ENCODE measurements around the gene SRBD1. TPM values are rescaled to one million over a fixed set of nuclear protein-coding genes. Genes with fewer than 3 reads are reported as not detected.

The SRBD1 gene
- total RNA-seq, 1 experiment from 2014 or later: 21.9 TPM

DNA sequence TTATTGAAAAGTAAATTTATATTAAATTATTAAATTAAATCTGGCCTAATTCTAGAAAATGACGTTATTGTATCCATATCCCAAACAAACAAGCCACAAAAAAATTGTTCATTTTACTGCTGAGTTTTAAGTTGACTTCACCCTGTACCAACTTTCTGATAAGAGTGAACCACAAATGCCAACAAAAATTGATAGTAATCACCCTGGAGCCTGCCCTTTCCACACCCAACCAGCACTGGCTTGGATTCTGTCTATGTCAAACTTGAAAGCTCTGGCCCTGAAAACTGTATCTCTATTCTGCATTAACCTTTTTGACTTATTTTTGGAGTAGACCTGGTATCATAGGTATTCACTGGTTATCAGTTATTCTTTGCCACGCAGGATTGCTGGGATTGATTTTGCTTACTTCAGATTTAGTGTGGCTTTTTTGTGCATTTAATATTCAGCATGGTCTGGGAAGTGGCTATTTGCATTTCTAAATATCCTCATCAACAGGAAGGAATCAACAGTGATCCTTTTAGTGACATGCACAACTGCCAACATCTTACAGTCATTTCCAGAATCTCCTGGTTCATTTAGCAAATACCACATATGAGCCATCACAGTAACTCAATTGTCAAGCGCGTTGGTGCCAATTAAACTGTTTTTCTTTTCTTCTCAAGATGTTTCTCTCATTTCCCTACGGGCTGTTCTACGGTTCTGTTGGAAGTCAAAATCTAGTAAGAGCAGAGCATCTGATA lies 11.4 kb upstream of the SRBD1 start:
- Histone ChIP-seq H3K9me3 (replicated peaks) (no peaks in the 10 kb centered on the region), H3K36me3 (no peaks in the 10 kb centered on the region), H3K27ac (no peak overlapping the region), H3K4me1 (replicated peaks) (peaks cover 8% of the 10 kb centered on the region), H3K27me3 (replicated peaks) (peaks cover 29% of the 10 kb centered on the region), H3K4me3 (no peak overlapping the region)
- no peak for DNase-seq (ENCODE audit: low read depth in 1 of 2, low spot score in 2 of 2)

DNA sequence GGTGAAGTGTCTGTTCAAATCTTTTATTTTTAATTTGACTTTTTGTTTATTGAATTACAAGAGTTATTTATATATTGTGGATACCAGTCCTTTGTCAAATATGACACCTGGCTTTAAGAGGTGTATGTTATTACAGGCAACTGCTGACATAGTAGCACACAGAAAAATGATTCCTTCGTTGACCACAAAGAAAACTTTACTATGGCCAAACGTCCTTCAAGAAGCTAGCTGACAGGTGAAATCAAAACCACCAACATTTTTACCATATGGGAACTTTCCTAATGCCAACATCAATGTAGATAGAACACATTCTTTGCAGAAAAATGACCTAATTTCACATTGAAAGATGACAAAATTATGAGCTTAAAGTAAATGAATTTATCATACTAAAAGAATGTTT lies 6.4 kb upstream of the SRBD1 start:
- H3K9me3 ChIP-seq (replicated peaks): no peaks in the 10 kb centered on the region
- H3K4me1 ChIP-seq (replicated peaks): peaks cover 20% of the 10 kb centered on the region
- H3K36me3 ChIP-seq: no peaks in the 10 kb centered on the region
- DNase-seq (ENCODE audit: low read depth in 1 of 2, low spot score in 2 of 2): no peak
- peak overlapping the region; percentile 26; the same call in 1 of the 2 replicates for H3K27ac ChIP-seq
- 0 out of 2 replicates have a peak, but pooled peaks cover 2% of the 10 kb centered on the region for H3K27me3 ChIP-seq (replicated peaks)
- no peak overlapping the region for H3K4me3 ChIP-seq

DNA sequence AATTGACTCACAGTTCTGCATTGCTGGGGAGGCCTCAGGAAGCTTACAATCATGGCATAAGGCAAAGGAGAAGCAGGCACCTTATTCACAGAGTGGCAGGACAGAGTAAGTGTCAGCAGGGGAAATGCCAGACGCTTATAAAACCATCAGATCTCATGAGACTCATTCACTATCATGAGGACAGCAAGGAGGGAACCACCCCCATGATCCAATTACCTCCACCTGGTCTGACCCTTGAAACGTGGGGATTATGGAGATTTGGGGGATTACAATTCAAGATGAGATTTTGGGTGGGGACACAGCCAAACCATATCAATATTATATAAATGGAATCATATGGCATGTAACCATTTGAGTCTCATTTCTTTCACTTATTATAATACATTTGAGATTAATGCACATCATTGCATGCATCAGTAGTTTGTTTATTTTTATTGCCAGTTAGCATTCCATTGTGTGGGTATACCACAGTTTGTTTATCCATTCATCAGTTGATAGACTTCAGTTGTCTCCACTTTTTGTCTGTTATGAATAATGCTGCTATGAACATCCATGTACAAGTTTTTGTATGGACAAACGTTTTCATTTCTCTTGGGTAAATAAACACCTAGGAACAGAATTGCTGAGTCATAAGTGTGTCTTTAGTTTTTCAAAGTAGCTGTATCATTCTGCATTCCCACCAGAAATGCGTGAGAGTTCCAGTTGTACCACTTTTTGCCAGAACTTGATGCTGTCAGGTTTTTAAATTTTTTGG lies 5.8 kb upstream of the SRBD1 start:
- Histone ChIP-seq H3K27me3 (replicated peaks) (no peaks in the 10 kb centered on the region), H3K4me3 (no peak overlapping the region), H3K4me1 (replicated peaks) (peaks cover 20% of the 10 kb centered on the region), H3K9me3 (replicated peaks) (no peaks in the 10 kb centered on the region), H3K27ac (peak overlapping the region; percentile 26; the same call in 1 of the 2 replicates), H3K36me3 (no peaks in the 10 kb centered on the region)
- peak in 1 of 2 experiments; percentile 69 for DNase-seq (ENCODE audit: low read depth in 1 of 2, low spot score in 2 of 2)

DNA sequence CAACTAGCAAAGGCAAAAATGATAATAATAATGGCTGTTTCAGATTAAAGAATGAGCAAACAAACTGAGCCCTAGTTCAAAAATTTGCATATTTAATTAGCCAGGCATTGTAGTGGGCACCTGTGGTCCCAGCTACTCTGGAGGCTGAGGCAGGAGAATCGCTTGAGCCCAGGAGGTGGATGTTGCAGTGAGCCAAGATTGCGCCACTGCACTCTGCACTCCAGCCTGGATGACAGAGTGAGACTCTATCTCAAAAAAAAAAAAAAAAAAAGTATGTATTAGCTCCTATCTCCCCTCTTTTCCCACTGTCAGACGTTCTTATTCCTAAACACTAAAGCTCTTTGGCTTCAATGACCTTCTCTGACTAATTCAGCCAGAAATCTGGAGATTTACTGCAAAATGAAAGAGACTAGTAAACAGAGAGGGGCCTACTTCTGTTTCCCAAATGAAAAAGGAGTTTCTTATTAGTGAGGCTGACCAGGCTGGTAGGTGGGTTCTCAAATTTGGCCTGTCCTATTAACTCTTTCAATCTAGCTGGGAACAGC lies 3.9 kb upstream of the SRBD1 start:
- DNase-seq (ENCODE audit: low read depth in 1 of 2, low spot score in 2 of 2): no peak
- Histone ChIP-seq H3K27me3 (replicated peaks) (no peaks in the 10 kb centered on the region), H3K36me3 (no peaks in the 10 kb centered on the region), H3K27ac (no peak overlapping the region), H3K4me3 (no peak overlapping the region), H3K4me1 (replicated peaks) (peaks cover 27% of the 10 kb centered on the region), H3K9me3 (replicated peaks) (no peaks in the 10 kb centered on the region)

DNA sequence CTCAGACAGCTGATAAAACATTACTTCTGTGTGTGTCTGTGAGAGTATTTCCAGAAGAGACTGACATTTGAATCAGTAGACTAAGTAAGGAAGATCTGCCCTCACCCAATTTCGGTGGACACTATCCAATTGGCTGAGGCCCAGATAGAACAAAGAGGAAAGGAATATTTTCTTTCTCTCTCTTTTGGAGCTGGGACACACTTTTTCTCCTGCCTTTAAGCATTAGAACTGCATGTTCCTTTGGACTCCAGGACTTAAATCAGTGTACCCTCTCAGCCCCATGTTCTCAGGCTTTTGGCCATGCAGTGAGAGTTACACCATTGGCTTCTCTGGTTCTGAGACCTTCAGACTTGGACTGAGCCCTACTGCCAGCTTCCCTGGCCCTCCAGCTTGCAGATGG lies 3.3 kb upstream of the SRBD1 start:
- no peaks in the 10 kb centered on the region for H3K9me3 ChIP-seq (replicated peaks)
- no peaks in the 10 kb centered on the region for H3K36me3 ChIP-seq
- no peak overlapping the region for H3K4me3 ChIP-seq
- H3K4me1 ChIP-seq (replicated peaks): peaks cover 29% of the 10 kb centered on the region
- DNase-seq (ENCODE audit: low read depth in 1 of 2, low spot score in 2 of 2): no peak
- no peak overlapping the region for H3K27ac ChIP-seq
- no peaks in the 10 kb centered on the region for H3K27me3 ChIP-seq (replicated peaks)

DNA sequence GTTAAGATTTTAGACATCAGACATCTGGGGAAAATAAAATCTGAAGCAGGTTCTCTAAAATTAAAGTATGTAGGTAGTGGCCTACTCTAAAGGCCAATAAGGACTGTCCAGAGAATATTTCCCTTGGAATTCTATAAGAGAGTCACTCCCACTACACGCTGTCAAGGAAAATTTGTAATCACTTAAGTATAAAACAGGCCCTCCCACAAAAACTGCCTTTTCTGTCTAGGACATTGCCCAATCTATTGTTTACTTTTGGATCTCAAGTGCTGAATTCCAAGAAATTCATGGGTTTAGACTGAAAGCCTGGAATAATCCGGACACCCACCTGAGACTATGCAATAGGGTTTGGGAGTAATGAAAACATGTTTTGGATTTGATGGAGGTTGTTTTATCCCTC lies 1.7 kb upstream of the SRBD1 start:
- DNase-seq (ENCODE audit: low read depth in 1 of 2, low spot score in 2 of 2): no peak
- no peak overlapping the region for H3K4me3 ChIP-seq
- H3K27me3 ChIP-seq (replicated peaks): no peaks in the 10 kb centered on the region
- H3K4me1 ChIP-seq (replicated peaks): peaks cover 23% of the 10 kb centered on the region
- H3K9me3 ChIP-seq (replicated peaks): no peaks in the 10 kb centered on the region
- H3K36me3 ChIP-seq: no peaks in the 10 kb centered on the region
- H3K27ac ChIP-seq: no peak overlapping the region

DNA sequence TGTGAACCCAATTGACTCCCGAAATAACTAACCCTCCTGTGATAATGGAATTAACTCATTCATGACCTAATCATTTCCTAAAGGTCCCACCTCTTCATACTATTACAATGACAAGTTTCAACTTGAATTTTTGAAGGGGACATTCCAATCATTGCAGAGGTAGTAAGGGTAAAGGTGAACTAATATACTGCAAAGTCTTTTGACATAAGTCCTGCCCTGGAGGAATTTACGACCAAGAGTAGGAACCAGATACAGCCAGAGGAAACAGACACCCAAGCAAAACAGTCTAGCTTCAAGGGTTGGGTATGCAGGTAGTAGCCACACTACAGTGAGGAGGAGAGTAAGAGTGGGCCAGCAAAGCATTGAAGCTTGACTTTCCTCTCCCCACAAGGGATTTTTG lies 1.2 kb upstream of the SRBD1 start:
- peaks cover 19% of the 10 kb centered on the region for H3K4me1 ChIP-seq (replicated peaks)
- no peaks in the 10 kb centered on the region for H3K27me3 ChIP-seq (replicated peaks)
- DNase-seq (ENCODE audit: low read depth in 1 of 2, low spot score in 2 of 2): no peak
- H3K9me3 ChIP-seq (replicated peaks): no peaks in the 10 kb centered on the region
- H3K4me3 ChIP-seq: no peak overlapping the region
- H3K36me3 ChIP-seq: no peaks in the 10 kb centered on the region
- H3K27ac ChIP-seq: no peak overlapping the region

DNA sequence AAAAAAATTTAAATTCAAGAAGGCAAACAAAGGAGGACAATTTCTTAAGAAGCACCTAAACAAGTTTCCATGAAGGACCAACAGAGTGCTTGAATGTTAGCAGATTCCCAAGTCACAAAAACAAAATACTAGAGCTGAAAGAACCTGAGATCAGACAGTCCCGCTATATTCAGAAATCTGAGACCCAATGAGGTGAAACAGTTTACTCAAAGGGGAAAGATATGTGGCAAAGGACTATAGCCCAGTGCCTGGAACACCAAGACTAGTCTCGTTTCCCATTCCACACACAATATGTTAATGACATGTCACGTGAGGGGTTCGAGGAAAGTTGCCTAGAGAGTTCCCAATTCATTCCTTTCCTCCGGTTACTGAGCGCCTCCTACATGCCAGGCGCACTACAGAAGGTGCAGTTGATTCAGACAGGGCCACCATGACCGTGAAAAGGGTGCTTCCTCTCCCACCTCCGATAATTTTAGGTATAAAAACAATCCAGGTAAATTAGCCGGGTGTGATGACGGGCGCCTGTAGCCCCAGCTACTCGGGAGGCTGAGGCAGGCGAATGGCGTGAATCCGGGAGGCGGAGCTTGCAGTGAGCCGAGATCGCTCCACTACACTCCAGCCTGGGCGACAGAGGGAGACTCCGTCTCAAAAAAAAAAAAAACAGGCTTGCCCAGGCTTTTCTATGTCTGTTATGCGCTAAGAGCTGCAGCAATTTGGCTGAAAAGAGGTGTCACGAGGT lies 617 bp downstream of the SRBD1 start:
- DNase-seq (ENCODE audit: low read depth in 1 of 2, low spot score in 2 of 2): peak; percentile 46 to 74
- H3K27me3 ChIP-seq (replicated peaks): no peaks in the 10 kb centered on the region
- peaks cover 9% of the 10 kb centered on the region for H3K4me1 ChIP-seq (replicated peaks)
- H3K27ac ChIP-seq: peak overlapping the region; percentile 87
- H3K9me3 ChIP-seq (replicated peaks): no peaks in the 10 kb centered on the region
- H3K36me3 ChIP-seq: no peaks in the 10 kb centered on the region
- H3K4me3 ChIP-seq: peak overlapping the region; percentile 53

DNA sequence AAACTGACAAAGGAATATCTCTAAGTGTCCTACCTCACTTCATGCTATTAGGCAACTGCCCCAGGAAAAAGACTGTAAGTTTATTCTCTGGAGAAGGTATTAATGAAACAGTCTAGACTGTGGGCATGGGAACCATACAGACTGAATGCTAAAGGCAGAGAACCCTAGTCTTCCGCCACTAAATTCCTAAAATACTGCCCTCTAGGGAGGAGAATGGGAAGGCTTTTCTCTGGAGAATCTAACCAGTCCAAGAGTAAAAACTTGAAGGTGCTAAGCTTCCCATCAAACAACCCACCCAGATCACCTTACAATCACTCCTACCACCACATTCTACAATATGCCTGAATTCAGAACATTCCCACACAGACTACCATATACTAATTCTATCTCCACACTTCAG lies 3.4 kb downstream of the SRBD1 start:
- Histone ChIP-seq H3K4me1 (replicated peaks) (peaks cover 9% of the 10 kb centered on the region), H3K9me3 (replicated peaks) (no peaks in the 10 kb centered on the region), H3K36me3 (peaks cover 18% of the 10 kb centered on the region), H3K4me3 (no peak overlapping the region), H3K27ac (no peak overlapping the region), H3K27me3 (replicated peaks) (no peaks in the 10 kb centered on the region)
- DNase-seq (ENCODE audit: low read depth in 1 of 2, low spot score in 2 of 2): no peak

DNA sequence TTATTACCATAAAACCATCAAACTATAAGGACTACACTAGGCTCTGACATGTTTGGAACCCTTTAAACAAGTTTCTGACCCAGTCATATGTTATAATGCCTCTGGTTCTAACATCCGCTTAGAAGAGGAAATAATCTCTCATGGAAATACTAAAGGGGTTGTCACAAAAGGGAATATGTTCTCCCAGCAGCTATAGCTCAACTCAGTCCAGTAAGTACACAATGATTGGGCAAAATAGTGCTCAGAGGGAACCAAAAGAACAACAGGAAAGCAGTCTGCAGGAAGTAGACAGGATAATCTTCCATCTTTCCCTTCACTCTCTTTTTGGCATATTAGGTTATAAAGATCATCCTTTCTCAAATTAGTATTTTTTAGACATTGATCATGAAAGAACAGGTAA lies 4.3 kb downstream of the SRBD1 start:
- Histone ChIP-seq H3K27me3 (replicated peaks) (no peaks in the 10 kb centered on the region), H3K4me3 (no peak overlapping the region), H3K4me1 (replicated peaks) (peaks cover 9% of the 10 kb centered on the region), H3K36me3 (peaks cover 27% of the 10 kb centered on the region), H3K27ac (no peak overlapping the region), H3K9me3 (replicated peaks) (no peaks in the 10 kb centered on the region)
- DNase-seq (ENCODE audit: low read depth in 1 of 2, low spot score in 2 of 2): no peak

DNA sequence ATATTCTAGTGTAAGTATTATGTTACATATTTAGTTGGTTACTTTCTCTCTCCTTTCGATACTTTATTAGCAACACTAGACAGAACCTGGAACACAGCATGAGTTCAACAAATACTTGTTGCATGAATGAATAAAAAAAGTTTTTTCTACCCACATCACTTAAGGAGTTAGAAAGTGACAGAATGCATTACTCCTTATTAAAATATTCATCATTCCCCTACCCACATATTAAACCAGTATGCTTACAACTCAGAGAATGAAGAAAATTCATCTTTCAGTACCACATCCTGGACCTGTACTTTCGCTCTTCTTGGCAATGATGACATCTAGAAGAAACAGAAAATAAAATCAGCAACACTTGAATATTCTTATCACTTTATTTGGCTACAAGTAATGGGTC lies 6.0 kb downstream of the SRBD1 start:
- H3K9me3 ChIP-seq (replicated peaks): no peaks in the 10 kb centered on the region
- H3K27me3 ChIP-seq (replicated peaks): no peaks in the 10 kb centered on the region
- H3K4me1 ChIP-seq (replicated peaks): peaks cover 3% of the 10 kb centered on the region
- H3K36me3 ChIP-seq: peaks cover 44% of the 10 kb centered on the region
- no peak overlapping the region for H3K4me3 ChIP-seq
- no peak for DNase-seq (ENCODE audit: low read depth in 1 of 2, low spot score in 2 of 2)
- H3K27ac ChIP-seq: no peak overlapping the region

DNA sequence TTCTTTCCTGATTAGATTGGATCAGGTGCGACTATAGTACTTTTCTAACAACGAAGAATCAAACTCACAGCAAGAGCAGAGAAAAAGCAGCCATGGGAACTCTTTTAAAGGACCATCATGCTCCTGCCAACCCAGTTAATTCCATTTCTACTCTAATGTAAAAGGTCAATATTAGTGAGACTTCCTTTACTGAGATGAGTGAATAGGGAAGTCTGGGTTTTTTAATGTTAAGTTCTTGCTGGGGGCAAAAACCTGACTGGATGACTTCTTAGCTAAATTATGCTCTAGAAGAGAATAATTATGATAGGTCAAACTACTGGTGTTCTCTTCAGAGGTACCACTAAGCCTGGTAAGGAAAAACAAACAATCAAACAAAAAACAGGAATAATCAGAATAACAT lies 8.4 kb downstream of the SRBD1 start:
- Histone ChIP-seq H3K4me1 (replicated peaks) (no peaks in the 10 kb centered on the region), H3K27ac (no peak overlapping the region), H3K27me3 (replicated peaks) (no peaks in the 10 kb centered on the region), H3K4me3 (no peak overlapping the region), H3K36me3 (peaks cover 64% of the 10 kb centered on the region), H3K9me3 (replicated peaks) (no peaks in the 10 kb centered on the region)
- no peak for DNase-seq (ENCODE audit: low read depth in 1 of 2, low spot score in 2 of 2)

DNA sequence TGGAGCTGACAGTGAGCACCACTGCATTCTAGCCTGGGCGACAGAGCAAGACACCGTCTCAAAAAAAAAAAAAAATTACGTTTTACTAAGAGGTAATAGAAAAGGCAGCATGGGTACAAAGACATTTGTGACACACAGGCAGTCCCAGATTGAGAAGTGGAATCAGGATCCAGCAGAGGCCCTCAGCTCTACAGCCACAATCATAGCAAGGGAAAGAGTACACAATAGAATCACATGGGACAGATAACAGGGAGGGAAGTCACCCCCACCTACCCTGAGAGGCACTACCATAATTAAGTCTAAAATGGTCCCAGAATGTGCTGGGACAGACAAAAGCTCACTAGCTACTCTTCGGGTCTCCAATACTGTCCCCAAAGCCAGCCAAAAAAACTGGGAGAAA lies 12.5 kb downstream of the SRBD1 start:
- H3K4me3 ChIP-seq: no peak overlapping the region
- no peak overlapping the region for H3K27ac ChIP-seq
- DNase-seq (ENCODE audit: low read depth in 1 of 2, low spot score in 2 of 2): no peak
- no peaks in the 10 kb centered on the region for H3K27me3 ChIP-seq (replicated peaks)
- H3K9me3 ChIP-seq (replicated peaks): no peaks in the 10 kb centered on the region
- H3K36me3 ChIP-seq: peaks cover 69% of the 10 kb centered on the region
- H3K4me1 ChIP-seq (replicated peaks): no peaks in the 10 kb centered on the region; the same call in 1 of the 2 replicates
